OCI-LY3 (cell line): ENCODE results near the gene PASK.
A peak's percentile ranks its signal among the peaks of the same experiment; 100 is the strongest.

Experiments
- H2AFZ ChIP-seq: fragments of 200-600, 300-600 bp; shearing (Covaris generic); 2 replicates; pipeline ENCODE4 v1.6.0; 2014; ENCODE audit warnings: antibody characterized with exemption, low read depth, low read length
- H3K27ac ChIP-seq: fragments of 200-600, 300-600 bp; sonication (generic); 2 replicates; pipeline ENCODE4 v1.5.1; 2014; ENCODE audit warnings: mild to moderate bottlenecking, low read length, moderate library complexity, mixed read lengths
- H3K27me3 ChIP-seq: fragments of 200-600, 300-600 bp; sonication (generic); 2 replicates; pipeline ENCODE4 v1.6.1; 2014; ENCODE audit warnings: low read depth, low read length, mixed read lengths
- H3K36me3 ChIP-seq: fragments of 200-600, 300-600 bp; sonication (generic); replicated peaks from 2 replicates; pipeline ENCODE3; 2014; ENCODE audit warnings: low read depth, low read length, mixed read lengths
- H3K4me1 ChIP-seq: fragments of 300-600, 200-600 bp; sonication (generic); 2 replicates; pipeline ENCODE4 v1.6.1; 2014; ENCODE audit warnings: low read length, mixed read lengths
- H3K4me2 ChIP-seq: fragments of 200-600, 300-600 bp; sonication (generic); 2 replicates; pipeline ENCODE4 v1.6.1; 2014; ENCODE audit warnings: low read length, mixed read lengths
- H3K4me3 ChIP-seq: fragments of 300-600, 200-600 bp; sonication (generic); 2 replicates; pipeline ENCODE4 v1.5.1; 2014; ENCODE audit warnings: antibody characterized with exemption, mild to moderate bottlenecking, low read length, moderate library complexity
- H3K79me2 ChIP-seq: fragments of 300-600, 200-600 bp; shearing (Covaris generic); 2 replicates; pipeline ENCODE4 v1.6.1; 2014; ENCODE audit warnings: mild to moderate bottlenecking, low read length, mixed read lengths
- H3K9ac ChIP-seq: fragments of 300-600, 200-600 bp; shearing (Covaris generic); 2 replicates; pipeline ENCODE4 v1.6.0; 2014; ENCODE audit warnings: mild to moderate bottlenecking, low read length, moderate library complexity
- H3K9me3 ChIP-seq: fragments of 200-600, 300-600 bp; shearing (Covaris generic); 2 replicates; pipeline ENCODE4 v1.6.1; 2014; ENCODE audit warnings: low read length, mixed read lengths; ENCODE audit not compliant: insufficient read depth
- H4K20me1 ChIP-seq: fragments of 200-600, 300-600 bp; sonication (generic); 2 replicates; pipeline ENCODE4 v1.6.1; 2016; ENCODE audit warnings: low read length, mixed read lengths; ENCODE audit not compliant: insufficient read depth
- CTCF ChIP-seq: fragments of 200-600, 300-600 bp; sonication (generic); IDR thresholded peaks from 2 replicates; pipeline ENCODE4 v1.5.1; 2014; ENCODE audit warnings: antibody characterized with exemption, low read length, low read depth
- EZH2phosphoT487 ChIP-seq: fragments of 200-600 bp; shearing (Covaris generic); IDR thresholded peaks from 2 replicates; pipeline ENCODE4 v1.6.1; 2018; ENCODE audit warnings: antibody characterized with exemption, mixed run types, low read depth

The PASK gene

GRCh38 chr2:241099246-241099645 lies 50.0 kb downstream of the PASK start:
- H4K20me1 ChIP-seq = peaks cover 7% of the 10 kb centered on the region; the same call in 1 of the 2 replicates
- H3K9me3 ChIP-seq = no peaks in the 10 kb centered on the region
- peaks cover 66% of the 10 kb centered on the region for H3K4me1 ChIP-seq
- H2AFZ ChIP-seq = no peak overlapping the region
- H3K9ac ChIP-seq = peak overlapping the region; percentile 98; the same call in 1 of the 2 replicates
- H3K4me2 ChIP-seq = peak overlapping the region; percentile 68
- no peak for TF ChIP-seq CTCF
- TF ChIP-seq EZH2phosphoT487 = no peak
- peak overlapping the region; percentile 85 for H3K4me3 ChIP-seq
- peak overlapping the region; percentile 49 for H3K27ac ChIP-seq
- H3K27me3 ChIP-seq = no peaks in the 10 kb centered on the region
- peaks cover 56% of the 10 kb centered on the region for H3K36me3 ChIP-seq
- peaks cover 95% of the 10 kb centered on the region for H3K79me2 ChIP-seq

- H3K9me3 ChIP-seq = no peaks in the 10 kb centered on the region
- H3K27me3 ChIP-seq = no peaks in the 10 kb centered on the region
- peaks cover 7% of the 10 kb centered on the region; the same call in 1 of the 2 replicates for H4K20me1 ChIP-seq
- peak overlapping the region; percentile 68 for H3K4me2 ChIP-seq
- H3K36me3 ChIP-seq = peaks cover 69% of the 10 kb centered on the region
- H3K4me1 ChIP-seq = peaks cover 58% of the 10 kb centered on the region
- TF ChIP-seq EZH2phosphoT487 = no peak
- TF ChIP-seq CTCF = no peak
- H3K27ac ChIP-seq = peak overlapping the region; percentile 87
- peak overlapping the region; percentile 63; the same call in 1 of the 2 replicates for H3K9ac ChIP-seq
- peak overlapping the region; percentile 53 for H3K4me3 ChIP-seq
- H2AFZ ChIP-seq = no peak overlapping the region
- H3K79me2 ChIP-seq = peaks cover 91% of the 10 kb centered on the region
These were observed 52.3 kb downstream of the PASK start for GRCh38 chr2:241096979-241097378.

- Histone ChIP-seq H3K79me2 (peaks cover 79% of the 10 kb centered on the region), H3K4me1 (peaks cover 55% of the 10 kb centered on the region), H2AFZ (no peak overlapping the region), H3K36me3 (peaks cover 73% of the 10 kb centered on the region), H3K4me3 (no peak overlapping the region), H4K20me1 (peaks cover 7% of the 10 kb centered on the region; the same call in 1 of the 2 replicates), H3K27ac (peak overlapping the region; percentile 87), H3K9ac (no peak overlapping the region; the same call in 1 of the 2 replicates), H3K9me3 (no peaks in the 10 kb centered on the region), H3K4me2 (0 out of 2 replicates have a peak overlapping the region, but pooled peaks have one; percentile 68), H3K27me3 (no peaks in the 10 kb centered on the region)
- TF ChIP-seq CTCF (no peak), EZH2phosphoT487 (no peak)
These were observed 53.5 kb downstream of the PASK start for GRCh38 chr2:241095594-241096290.

- Histone ChIP-seq H2AFZ (no peak overlapping the region), H3K27ac (no peak overlapping the region), H3K27me3 (no peaks in the 10 kb centered on the region), H3K9me3 (no peaks in the 10 kb centered on the region), H4K20me1 (peaks cover 7% of the 10 kb centered on the region; the same call in 1 of the 2 replicates), H3K36me3 (peaks cover 72% of the 10 kb centered on the region), H3K4me2 (no peak overlapping the region), H3K4me3 (no peak overlapping the region), H3K4me1 (peaks cover 47% of the 10 kb centered on the region), H3K9ac (no peak overlapping the region), H3K79me2 (peaks cover 71% of the 10 kb centered on the region)
- TF ChIP-seq EZH2phosphoT487 = no peak
- TF ChIP-seq CTCF = no peak
These were observed 54.3 kb downstream of the PASK start for GRCh38 chr2:241094924-241095420.
